Measurements from ENCODE around the gene MLXIP. TPM values are rescaled to one million over a fixed set of nuclear protein-coding genes. Genes with fewer than 3 reads are reported as not detected.

The MLXIP gene
- total and polyA plus RNA-seq, 2 of the 4 experiments (the other 2 are of a cell fraction): 2.7 to 10.8 TPM

DNA sequence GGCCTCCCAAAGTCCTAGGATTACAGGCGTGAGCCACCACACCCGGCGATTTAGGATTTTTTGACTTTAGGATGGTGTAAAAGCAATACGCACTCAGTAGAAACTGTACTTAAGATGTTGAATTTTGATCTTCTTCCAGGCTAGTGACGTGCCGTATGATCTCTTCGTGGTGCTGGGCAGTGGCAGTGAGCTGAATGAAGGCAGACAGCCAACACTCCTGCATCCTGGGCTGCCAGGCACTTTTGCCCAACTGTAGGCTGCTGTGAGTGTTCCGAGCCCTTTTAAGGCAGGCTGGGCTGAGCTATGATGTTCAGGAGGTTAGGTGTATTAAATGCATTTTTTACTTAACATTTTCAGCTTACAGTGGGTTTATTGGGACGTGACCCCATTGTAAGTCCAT is 74.2 kb downstream of the MLXIP start:
- POLR2A ChIA-PET (ENCODE audit: unreplicated experiment): no interaction called here
- no peak overlapping the region for H4K5ac ChIP-seq (ENCODE audit: low read depth, low read length)
- no peak overlapping the region for H2AK5ac ChIP-seq (ENCODE audit: low read depth, low read length)
- dilution Hi-C loops (cut with HindIII; ENCODE audit: low sequenced_read_pairs, unreplicated experiment) (no loop called here), in situ Hi-C loops (cut with MboI; ENCODE audit: low sequenced_read_pairs) (no loop called here), intact Hi-C loops (cut with micrococcal nuclease) (no loop called here)
- H3K18ac ChIP-seq (ENCODE audit: low read depth, low read length): no peak overlapping the region
- H3K4me1 ChIP-seq (ENCODE audit: control insufficient read depth, insufficient read depth, low read length): peaks cover 2% of the 10 kb centered on the region; the same call in 1 of the 2 replicates
- ATAC-seq (ENCODE audit: low read depth): no peak
- no peak overlapping the region for H3K4me3 ChIP-seq (ENCODE audit: insufficient read depth, low read depth, low read length)
- no peaks in the 10 kb centered on the region for H3K79me1 ChIP-seq (ENCODE audit: low read depth in 1 of 2, low read length in 2 of 2)
- no peak overlapping the region for H3K14ac ChIP-seq (replicated peaks; ENCODE audit: low read depth, low read length)
- no peaks in the 10 kb centered on the region for H3K36me3 ChIP-seq (ENCODE audit: control insufficient read depth, insufficient read depth, low read length)
- CTCF ChIA-PET: no interaction called here
- H4K8ac ChIP-seq (ENCODE audit: low read depth in 2 of 2, low read length in 2 of 2): no peak overlapping the region
- H3K4me2 ChIP-seq (ENCODE audit: low read depth, low read length): no peak overlapping the region
- no peaks in the 10 kb centered on the region; the same call in none of the 2 replicates for H4K20me1 ChIP-seq (ENCODE audit: insufficient read depth, low read length)
- TF ChIP-seq, protein P1, sequence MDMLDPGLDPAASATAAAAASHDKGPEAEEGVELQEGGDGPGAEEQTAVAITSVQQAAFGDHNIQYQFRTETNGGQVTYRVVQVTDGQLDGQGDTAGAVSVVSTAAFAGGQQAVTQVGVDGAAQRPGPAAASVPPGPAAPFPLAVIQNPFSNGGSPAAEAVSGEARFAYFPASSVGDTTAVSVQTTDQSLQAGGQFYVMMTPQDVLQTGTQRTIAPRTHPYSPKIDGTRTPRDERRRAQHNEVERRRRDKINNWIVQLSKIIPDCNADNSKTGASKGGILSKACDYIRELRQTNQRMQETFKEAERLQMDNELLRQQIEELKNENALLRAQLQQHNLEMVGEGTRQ (IDR thresholded peaks at IDR 0.05; ENCODE audit: low read depth, low read length): no peak
- no peak for TF ChIP-seq BHLHE40 (IDR thresholded peaks at IDR 0.05; ENCODE audit: low read depth, low read length)
- TF ChIP-seq CHD1 (IDR thresholded peaks at IDR 0.05; ENCODE audit: low read depth, low read length): no peak
- TF ChIP-seq, protein P2, sequence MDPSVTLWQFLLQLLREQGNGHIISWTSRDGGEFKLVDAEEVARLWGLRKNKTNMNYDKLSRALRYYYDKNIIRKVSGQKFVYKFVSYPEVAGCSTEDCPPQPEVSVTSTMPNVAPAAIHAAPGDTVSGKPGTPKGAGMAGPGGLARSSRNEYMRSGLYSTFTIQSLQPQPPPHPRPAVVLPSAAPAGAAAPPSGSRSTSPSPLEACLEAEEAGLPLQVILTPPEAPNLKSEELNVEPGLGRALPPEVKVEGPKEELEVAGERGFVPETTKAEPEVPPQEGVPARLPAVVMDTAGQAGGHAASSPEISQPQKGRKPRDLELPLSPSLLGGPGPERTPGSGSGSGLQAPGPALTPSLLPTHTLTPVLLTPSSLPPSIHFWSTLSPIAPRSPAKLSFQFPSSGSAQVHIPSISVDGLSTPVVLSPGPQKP (IDR thresholded peaks at IDR 0.05; ENCODE audit: borderline replicate concordance, low read depth, low read length): no peak
- TF ChIP-seq SMC3 (IDR thresholded peaks at IDR 0.05; ENCODE audit: low read depth, low read length): no peak
- TF ChIP-seq MAFK (IDR thresholded peaks at IDR 0.05; ENCODE audit: low read depth, low read length): no peak
- TF ChIP-seq CTCF (conservative IDR thresholded peaks at IDR 0.05; ENCODE audit: low read depth, low read length): no peak
- TF ChIP-seq MAZ (IDR thresholded peaks at IDR 0.05; ENCODE audit: borderline replicate concordance, low read depth, low read length): no peak
- TF ChIP-seq RFX5 (IDR thresholded peaks at IDR 0.05; ENCODE audit: low read depth, low read length): no peak
- no peak for TF ChIP-seq MXI1 (IDR thresholded peaks at IDR 0.05; ENCODE audit: borderline replicate concordance, low read depth, low read length)
- no peak for TF ChIP-seq FOS (IDR thresholded peaks at IDR 0.05; ENCODE audit: low read depth, low read length)
- H3K27ac ChIP-seq (ENCODE audit: insufficient read depth, low read length): no peak overlapping the region
- H2BK20ac ChIP-seq (ENCODE audit: low read depth, low read length): no peak overlapping the region
- no peak overlapping the region for H2BK5ac ChIP-seq (ENCODE audit: low read depth, low read length, poor library complexity, severe bottlenecking)
- no peak overlapping the region for H3K9ac ChIP-seq (ENCODE audit: low read depth, low read length)
- no peaks in the 10 kb centered on the region for H3K9me3 ChIP-seq (ENCODE audit: control insufficient read depth, insufficient read depth, low read length)
- peaks cover 5% of the 10 kb centered on the region; the same call in 1 of the 2 replicates for H3K9me1 ChIP-seq (ENCODE audit: insufficient read depth, low read length)
- no peak overlapping the region for H2BK120ac ChIP-seq (ENCODE audit: low read depth, low read length)
- no TSS peak for BruUV-seq (replicated peaks)
- H3K56ac ChIP-seq (ENCODE audit: extremely low read depth, insufficient read depth, low read length): no peak overlapping the region
- WGBS, 2 experiments (ENCODE audit: extremely low coverage in 2 of 2, insufficient read length in 1 of 2): 81% methylated on average over 6 of the region's 9 CpGs; no CpG with 5 or more reads in 1 of the 2 experiments
- no peak overlapping the region for H4K91ac ChIP-seq (ENCODE audit: insufficient read depth, low read depth, low read length)
- DNase-seq: no peak
- H2AK9ac ChIP-seq (replicated peaks; ENCODE audit: low read depth, low read length, poor library complexity): no peak overlapping the region
- no peak overlapping the region for H3K23ac ChIP-seq (ENCODE audit: low read depth, low read length)
- H2BK15ac ChIP-seq (ENCODE audit: low read depth, low read length): no peak overlapping the region
- H3K4ac ChIP-seq (ENCODE audit: low read depth, low read length): no peak overlapping the region
- H3K27me3 ChIP-seq (ENCODE audit: control insufficient read depth, insufficient read depth, low read length): peaks cover 5% of the 10 kb centered on the region
- no peak overlapping the region for H2AFZ ChIP-seq (replicated peaks; ENCODE audit: low read length, poor library complexity)

Measured in IMR-90 (cell line).